Suppressor macrophage treated with lipopolysaccharide for 4 hours (primary cell): ENCODE results near the gene OR10C1.
"Not testable (repeated sequence)": the region's sequence is repeated elsewhere in the genome, so short reads cannot be mapped to it uniquely, and the experiment has no call there.

ENCODE experiments used
- DNase-seq: peaks from one replicate; pipeline ENCODE4 v3.0.0-alpha.2; 2020

The OR10C1 gene, protein sequence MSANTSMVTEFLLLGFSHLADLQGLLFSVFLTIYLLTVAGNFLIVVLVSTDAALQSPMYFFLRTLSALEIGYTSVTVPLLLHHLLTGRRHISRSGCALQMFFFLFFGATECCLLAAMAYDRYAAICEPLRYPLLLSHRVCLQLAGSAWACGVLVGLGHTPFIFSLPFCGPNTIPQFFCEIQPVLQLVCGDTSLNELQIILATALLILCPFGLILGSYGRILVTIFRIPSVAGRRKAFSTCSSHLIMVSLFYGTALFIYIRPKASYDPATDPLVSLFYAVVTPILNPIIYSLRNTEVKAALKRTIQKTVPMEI

DNA sequence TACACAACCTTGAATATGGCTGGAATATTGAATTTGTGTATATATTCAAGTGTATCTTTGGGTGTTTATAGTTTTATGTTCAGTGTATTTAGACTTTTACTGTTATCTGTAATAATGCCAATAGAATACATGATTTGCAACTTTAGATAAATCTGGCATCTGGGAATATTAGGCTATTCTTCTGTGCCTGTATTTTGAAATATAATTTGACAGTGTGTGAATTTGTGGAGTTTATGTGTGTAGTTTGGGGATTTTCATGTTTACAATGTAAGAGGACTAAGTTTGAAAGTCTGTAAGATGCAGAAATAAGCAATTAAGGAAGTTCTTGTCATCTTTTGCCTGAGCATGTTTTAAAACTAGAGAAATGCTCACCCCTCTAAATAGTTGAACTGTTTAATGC is at the start of gene OR10C1:
OR10C1 (plus strand) TSS at position 301 of the 400 bp plus-strand sequence. CDS start 710 bp downstream, outside the sequence.
- DNase-seq = no peak

- no peak for DNase-seq
Observed at GRCh38 chr6:29395331-29395730, 43.8 kb upstream of the OR10C1 start, which contains the start of gene OR12D2. Gene OR12D2, plus strand, starts transcription at chr6:29395631. Its CDS starts 1,069 bp downstream, at chr6:29396700.

- DNase-seq = no peak
Observed at GRCh38 chr6:29399525-29399924, 39.6 kb upstream of the OR10C1 start.

- no peak for DNase-seq
Observed at GRCh38 chr6:29403801-29404200, 35.3 kb upstream of the OR10C1 start.

GRCh38 chr6:29414588-29414987 is 24.5 kb upstream of the OR10C1 start, which contains the start of gene OR12D1:
Gene OR12D1, plus strand, starts transcription at chr6:29414928.
- no peak for DNase-seq

GRCh38 chr6:29419516-29419915 is 19.6 kb upstream of the OR10C1 start:
- no peak for DNase-seq

DNA sequence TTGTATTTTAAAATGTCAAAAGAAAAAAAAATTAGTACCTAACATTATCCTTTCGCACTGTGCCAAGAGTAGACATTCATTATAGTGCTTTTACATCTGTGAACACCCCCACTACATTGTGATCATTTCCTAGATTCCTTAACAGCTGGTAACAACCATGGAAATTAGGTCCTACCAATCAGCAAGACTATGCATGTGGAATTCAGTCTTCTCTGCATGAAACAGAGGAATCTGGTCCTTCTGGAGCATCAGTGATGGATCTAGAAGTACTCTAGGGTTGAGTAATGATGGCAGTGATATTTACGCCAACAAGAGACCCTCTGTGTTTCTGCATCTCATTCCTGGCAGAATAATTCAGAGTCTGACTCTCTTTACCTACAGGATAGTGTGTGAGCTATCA is 14.9 kb upstream of the OR10C1 start:
- no peak for DNase-seq

- no peak for DNase-seq
Observed at GRCh38 chr6:29424575-29424974, 14.5 kb upstream of the OR10C1 start.

GRCh38 chr6:29425075-29425474 is 14.0 kb upstream of the OR10C1 start:
- DNase-seq = no peak

DNA sequence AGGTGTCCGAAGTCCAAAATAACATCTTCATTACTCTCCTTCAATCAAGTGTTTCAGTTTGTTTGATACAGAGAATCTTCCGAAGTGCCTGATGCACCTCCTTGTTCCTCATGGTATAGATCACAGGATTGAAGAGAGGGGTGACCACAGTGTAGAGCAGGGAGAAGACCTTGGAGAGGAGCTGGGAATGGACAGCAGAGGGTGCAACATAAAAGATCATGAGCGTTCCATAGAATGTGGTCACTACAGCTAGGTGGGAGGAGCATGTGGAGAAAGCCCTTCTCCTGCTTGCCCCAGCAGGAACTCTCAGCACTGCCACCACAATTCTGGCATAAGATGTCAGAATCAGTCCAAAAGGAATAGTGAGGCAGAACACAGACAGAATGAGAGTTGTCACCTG is 12.5 kb upstream of the OR10C1 start:
- DNase-seq = no peak

DNA sequence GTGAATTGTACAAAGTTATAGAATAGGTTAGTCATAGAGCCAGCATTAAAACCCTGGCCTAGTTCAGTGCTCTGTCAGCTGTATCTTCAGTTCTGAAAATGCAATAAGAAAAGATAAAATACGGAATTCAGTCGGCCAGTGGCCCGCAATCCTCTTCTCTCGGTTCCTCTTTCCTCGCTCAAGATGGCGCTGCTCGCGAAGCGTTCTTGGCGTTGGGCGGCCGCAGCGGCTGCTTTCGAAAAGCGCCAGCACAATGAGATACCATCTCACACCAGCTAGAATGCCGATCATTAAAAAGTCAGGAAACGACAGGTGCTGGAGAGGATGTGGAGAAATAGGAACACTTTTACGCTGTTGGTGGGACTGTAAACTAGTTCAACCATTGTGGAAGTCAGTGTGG is 2.4 kb upstream of the OR10C1 start:
- DNase-seq = not testable (repeated sequence)

- no peak for DNase-seq
Observed at GRCh38 chr6:29442719-29443118, 3.6 kb downstream of the OR10C1 start.

GRCh38 chr6:29444031-29444430 is 4.9 kb downstream of the OR10C1 start:
- DNase-seq = not testable (repeated sequence)

GRCh38 chr6:29447670-29448069 is 8.6 kb downstream of the OR10C1 start:
- no peak for DNase-seq

GRCh38 chr6:29451471-29452193 is 12.5 kb downstream of the OR10C1 start:
- no peak for DNase-seq

DNA sequence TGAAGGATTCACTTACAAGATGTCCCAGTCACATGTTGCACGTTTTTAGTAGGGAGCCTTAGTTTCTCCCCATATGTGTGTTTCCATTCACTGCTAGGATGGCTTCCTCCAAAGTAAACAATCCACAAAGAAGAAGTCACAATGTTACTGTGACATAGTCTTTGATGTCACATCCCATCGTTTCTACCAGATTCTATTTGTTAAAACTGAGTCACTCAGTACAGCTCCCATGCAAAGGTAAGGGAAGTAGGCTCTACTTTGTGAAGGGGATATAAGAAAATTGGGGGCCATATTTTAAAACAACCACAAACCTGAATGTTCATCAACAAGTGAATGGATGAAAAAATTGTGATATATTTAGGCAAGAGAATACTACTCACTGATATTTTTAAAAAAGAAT is 17.9 kb downstream of the OR10C1 start, which contains the start of the genes OR11A1 and OR2H1:
OR11A1 (minus strand) TSS at position 101 of the 400 bp plus-strand sequence. CDS start 29,430 bp downstream, outside the sequence.
OR2H1 (plus strand) TSS at position 185 of the 400 bp plus-strand sequence. CDS start 4,615 bp downstream, outside the sequence.
- DNase-seq = no peak

DNA sequence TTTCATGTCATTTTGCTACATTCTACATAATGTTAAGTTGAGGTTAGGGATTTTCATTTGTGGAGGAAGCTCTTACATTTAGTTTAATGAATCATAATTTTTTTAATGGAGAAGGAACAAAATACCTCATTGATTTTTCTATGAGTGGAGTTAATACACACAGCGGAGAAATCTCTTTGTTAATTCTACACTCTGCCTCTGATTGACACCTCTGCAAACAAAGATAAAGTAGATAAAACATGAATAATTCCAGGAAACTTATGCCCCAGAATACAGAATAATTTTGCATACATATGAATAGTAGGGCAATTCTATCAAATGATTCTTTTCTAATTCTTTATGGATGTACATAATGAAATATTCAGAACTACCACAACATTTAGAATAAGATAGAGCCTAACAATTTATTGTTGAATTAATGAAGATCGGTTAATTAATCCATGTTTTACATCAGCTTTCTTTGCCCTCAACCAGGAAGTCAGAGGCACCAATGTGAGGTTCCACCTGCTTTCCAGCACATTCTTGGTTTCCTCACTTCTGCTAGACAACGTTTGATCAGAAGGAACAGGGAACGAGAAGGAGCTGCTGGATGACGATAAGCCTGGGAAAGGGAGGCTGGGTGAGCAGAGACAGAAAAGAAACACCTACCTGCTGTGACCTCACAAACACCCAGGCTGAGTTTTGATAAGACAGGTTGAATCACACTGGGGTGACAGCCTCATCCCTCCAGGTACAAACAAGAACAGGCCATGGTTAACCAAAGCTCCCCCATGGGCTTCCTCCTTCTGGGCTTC is 22.1 kb downstream of the OR10C1 start:
- DNase-seq = no peak

DNA sequence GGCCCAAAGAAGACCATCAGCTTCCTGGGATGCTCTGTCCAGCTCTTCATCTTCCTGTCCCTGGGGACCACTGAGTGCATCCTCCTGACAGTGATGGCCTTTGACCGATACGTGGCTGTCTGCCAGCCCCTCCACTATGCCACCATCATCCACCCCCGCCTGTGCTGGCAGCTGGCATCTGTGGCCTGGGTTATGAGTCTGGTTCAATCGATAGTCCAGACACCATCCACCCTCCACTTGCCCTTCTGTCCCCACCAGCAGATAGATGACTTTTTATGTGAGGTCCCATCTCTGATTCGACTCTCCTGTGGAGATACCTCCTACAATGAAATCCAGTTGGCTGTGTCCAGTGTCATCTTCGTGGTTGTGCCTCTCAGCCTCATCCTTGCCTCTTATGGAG is 22.9 kb downstream of the OR10C1 start:
- DNase-seq = no peak

DNA sequence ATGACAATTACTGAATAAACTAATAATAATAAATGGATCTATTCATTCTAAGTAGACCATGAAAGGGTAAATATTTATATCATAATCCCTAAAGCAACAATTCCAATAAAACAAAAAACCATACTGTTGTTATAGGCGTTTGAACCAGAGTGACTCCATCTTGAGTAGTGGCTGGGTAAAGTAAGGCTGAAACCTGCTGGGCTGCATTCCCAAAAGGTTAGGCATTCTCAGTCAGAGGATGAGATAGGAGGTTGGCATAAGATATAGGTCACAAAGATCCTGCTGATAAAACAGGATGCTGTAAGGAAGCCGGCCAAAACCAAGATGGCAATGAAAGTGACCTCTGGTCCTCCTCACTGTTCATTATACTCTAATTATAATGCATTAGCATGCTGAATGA is 26.2 kb downstream of the OR10C1 start:
- DNase-seq = no peak

- DNase-seq = no peak
Observed at GRCh38 chr6:29465801-29466200, 26.7 kb downstream of the OR10C1 start.

- DNase-seq = no peak
Observed at GRCh38 chr6:29466241-29466640, 27.1 kb downstream of the OR10C1 start.

- no peak for DNase-seq
Observed at GRCh38 chr6:29474996-29475395, 35.9 kb downstream of the OR10C1 start.

- DNase-seq = no peak
Observed at GRCh38 chr6:29477923-29478450, 38.9 kb downstream of the OR10C1 start.
